SU-DHL-6 (cell line): ENCODE measurements around the gene ARHGEF4.

Source experiments
- H2AFZ ChIP-seq: fragments of 200-600 bp; sonication (generic); 2 replicates; pipeline ENCODE4 v1.6.1; 2014; ENCODE audit warnings: low read depth, mild to moderate bottlenecking, moderate library complexity, mixed read lengths, antibody characterized with exemption, low read length; ENCODE audit not compliant: severe bottlenecking
- H3F3A ChIP-seq: fragments of 200-600 bp; shearing (Covaris generic); 2 replicates; pipeline ENCODE4 v1.6.0; 2016; ENCODE audit warnings: antibody characterized with exemption, mild to moderate bottlenecking; ENCODE audit not compliant: insufficient read depth
- H3K27ac ChIP-seq: fragments of 200-600 bp; sonication (generic); 2 replicates; pipeline ENCODE4 v1.5.1; 2016; ENCODE audit warnings: low read depth, mild to moderate bottlenecking, low read length, moderate library complexity, mixed read lengths
- H3K27me3 ChIP-seq: fragments of 200-600 bp; sonication (generic), shearing (Covaris generic); 2 replicates; pipeline ENCODE4 v1.6.0; 2014; ENCODE audit warnings: mild to moderate bottlenecking, low read length
- H3K36me3 ChIP-seq: fragments of 200-600 bp; sonication (generic); 2 replicates; pipeline ENCODE4 v1.6.1; 2014; ENCODE audit warnings: mild to moderate bottlenecking, low read length, mixed read lengths
- H3K4me2 ChIP-seq: fragments of 300-600, 200-600 bp; shearing (Covaris generic), sonication (generic); 2 replicates; pipeline ENCODE4 v1.6.0; 2014; ENCODE audit warnings: low read length, low read depth, mild to moderate bottlenecking; ENCODE audit not compliant: poor library complexity, severe bottlenecking
- H3K4me3 ChIP-seq: fragments of 200-600 bp; sonication (generic); 2 replicates; pipeline ENCODE4 v1.5.1; 2014; ENCODE audit warnings: antibody characterized with exemption, low read length, mild to moderate bottlenecking, mixed read lengths; ENCODE audit not compliant: insufficient read depth, poor library complexity, severe bottlenecking
- H3K79me2 ChIP-seq: fragments of 200-600 bp; sonication (generic); 2 replicates; pipeline ENCODE4 v1.6.1; 2014; ENCODE audit warnings: mild to moderate bottlenecking, low read length, moderate library complexity; ENCODE audit not compliant: insufficient read depth
- H3K9ac ChIP-seq: fragments of 200-600 bp; sonication (generic); 2 replicates; pipeline ENCODE4 v1.7.0; 2014; ENCODE audit warnings: mild to moderate bottlenecking, low read length
- H3K9me2 ChIP-seq: fragments of 200-600 bp; sonication (generic); replicated peaks from 2 replicates; pipeline ENCODE4 v1.6.1; 2014; ENCODE audit warnings: low read length; ENCODE audit not compliant: insufficient read depth
- H3K9me3 ChIP-seq: fragments of 200-600 bp; sonication (generic); 2 replicates; pipeline ENCODE4 v1.6.1; 2014; ENCODE audit warnings: low read length, mixed read lengths; ENCODE audit not compliant: insufficient read depth
- H4K20me1 ChIP-seq: fragments of 200-600 bp; sonication (generic); 2 replicates; pipeline ENCODE4 v1.6.1; 2014; ENCODE audit warnings: low read depth, mild to moderate bottlenecking, antibody characterized with exemption, low read length, moderate library complexity, mixed read lengths
- CTCF ChIP-seq: fragments of 200-600 bp; sonication (generic); IDR thresholded peaks from one replicate; pipeline ENCODE4 v1.5.1; 2017; ENCODE audit warnings: antibody characterized with exemption, mild to moderate bottlenecking, low read length, moderate library complexity; ENCODE audit not compliant: insufficient read depth, poor library complexity, severe bottlenecking
- EZH2phosphoT487 ChIP-seq: fragments of 200-600 bp; sonication (generic), shearing (Covaris generic); conservative IDR thresholded peaks from 2 replicates; pipeline ENCODE4 v1.6.1; 2018; ENCODE audit warnings: mild to moderate bottlenecking, antibody characterized with exemption, low read length, moderate library complexity, mixed read lengths

ARHGEF4 gene

GRCh38 chr2:131011486-131011885 lies 174.8 kb downstream of the ARHGEF4 start:
- Histone ChIP-seq H3K4me2 (no peak overlapping the region), H3K79me2 (no peaks in the 10 kb centered on the region), H3K4me3 (no peak overlapping the region), H2AFZ (no peak overlapping the region), H4K20me1 (no peaks in the 10 kb centered on the region), H3K9me3 (no peaks in the 10 kb centered on the region), H3K27me3 (no peaks in the 10 kb centered on the region), H3K27ac (no peak overlapping the region), H3F3A (no peaks in the 10 kb centered on the region), H3K9me2 (no peaks in the 10 kb centered on the region), H3K9ac (no peak overlapping the region), H3K36me3 (no peaks in the 10 kb centered on the region)
- TF ChIP-seq EZH2phosphoT487 = no peak
- TF ChIP-seq CTCF = no peak

DNA sequence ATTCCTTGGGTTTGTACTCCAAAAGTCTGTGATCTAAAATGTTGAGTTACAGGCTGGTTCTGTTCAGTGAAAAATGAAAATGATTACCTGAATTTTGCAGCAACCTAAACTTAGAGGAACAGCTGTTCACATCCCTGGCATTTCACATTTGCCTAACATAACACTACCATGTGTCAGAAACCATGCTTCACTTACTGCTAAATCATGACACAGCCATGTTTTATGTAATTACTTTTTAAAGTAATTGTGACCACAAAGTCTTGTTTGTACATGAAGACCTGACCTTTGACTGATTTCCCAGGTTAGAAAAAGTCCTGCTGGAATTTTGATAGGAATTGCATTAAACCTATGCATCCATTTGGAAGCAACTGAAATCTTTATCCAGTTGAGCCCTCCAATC lies 177.4 kb downstream of the ARHGEF4 start:
- Histone ChIP-seq H4K20me1 (no peaks in the 10 kb centered on the region), H3K4me3 (no peak overlapping the region), H3K4me2 (no peak overlapping the region), H3K27ac (no peak overlapping the region), H3K9me2 (no peaks in the 10 kb centered on the region), H3K27me3 (no peaks in the 10 kb centered on the region), H3K79me2 (no peaks in the 10 kb centered on the region), H3F3A (no peaks in the 10 kb centered on the region), H3K9ac (no peak overlapping the region), H3K9me3 (no peaks in the 10 kb centered on the region), H2AFZ (no peak overlapping the region), H3K36me3 (no peaks in the 10 kb centered on the region)
- TF ChIP-seq EZH2phosphoT487 (no peak), CTCF (no peak)

DNA sequence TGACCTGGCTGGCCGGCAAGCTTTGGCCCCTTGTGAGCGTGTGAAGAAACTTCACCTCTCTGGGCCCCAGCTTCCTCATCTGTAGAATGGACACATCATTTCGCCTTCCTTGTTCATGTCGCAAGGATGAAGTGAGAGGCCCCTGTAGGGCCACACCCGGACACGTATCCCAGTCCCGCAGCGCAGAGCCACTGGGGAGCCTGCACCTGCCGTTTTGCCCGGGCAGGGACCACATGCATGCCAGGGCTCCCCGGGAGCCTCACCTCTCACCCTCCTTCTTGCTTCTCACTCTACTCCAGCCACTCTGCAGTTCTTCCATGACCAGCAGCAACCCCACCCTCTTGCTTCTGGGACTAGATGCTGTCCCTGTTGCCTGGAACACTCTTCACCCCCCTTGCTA lies 179.1 kb downstream of the ARHGEF4 start:
- Histone ChIP-seq H4K20me1 (no peaks in the 10 kb centered on the region), H3K9me3 (no peaks in the 10 kb centered on the region), H3K79me2 (no peaks in the 10 kb centered on the region), H3K9me2 (no peaks in the 10 kb centered on the region), H3K36me3 (no peaks in the 10 kb centered on the region), H3K4me2 (no peak overlapping the region), H3K9ac (no peak overlapping the region), H2AFZ (no peak overlapping the region), H3K27ac (no peak overlapping the region), H3K27me3 (no peaks in the 10 kb centered on the region), H3K4me3 (no peak overlapping the region), H3F3A (no peaks in the 10 kb centered on the region)
- no peak for TF ChIP-seq CTCF
- no peak for TF ChIP-seq EZH2phosphoT487
